Neural cell (in vitro differentiated cells): Measurements from ENCODE around the gene MTRR. TPM values are rescaled to one million over a fixed set of nuclear protein-coding genes. Genes with fewer than 3 reads are reported as not detected.

Experiments used
- H2AFZ ChIP-seq: fragments of 200-600, 300-800 bp; sonication (generic), shearing (Covaris generic); 2 replicates; pipeline ENCODE4 v1.6.0; 2014; ENCODE audit warnings: low read depth, mild to moderate bottlenecking, antibody characterized with exemption, low read length, moderate library complexity
- H3F3A ChIP-seq: fragments of 200-600 bp; shearing (Covaris generic); 2 replicates; pipeline ENCODE4 v1.6.1; 2016; ENCODE audit warnings: mild to moderate bottlenecking, moderate library complexity, mixed read lengths, antibody characterized with exemption, low read length; ENCODE audit not compliant: insufficient read depth, poor library complexity, severe bottlenecking
- H3K27ac ChIP-seq: fragments of 200-600, 300-800 bp; sonication (generic), shearing (Covaris generic); 2 replicates; pipeline ENCODE4 v1.5.1; 2014; ENCODE audit warnings: mild to moderate bottlenecking, low read length, moderate library complexity
- H3K27me3 ChIP-seq: fragments of 300-800, 200-600 bp; sonication (generic), shearing (Covaris generic); 2 replicates; pipeline ENCODE4 v1.6.0; 2014; ENCODE audit warnings: mild to moderate bottlenecking, low read depth, low read length, moderate library complexity; ENCODE audit not compliant: insufficient read depth
- H3K36me3 ChIP-seq: fragments of 300-800, 200-600 bp; sonication (generic), shearing (Covaris generic); 2 replicates; pipeline ENCODE4 v1.5.1; 2014; ENCODE audit warnings: mild to moderate bottlenecking, antibody characterized with exemption, low read length, moderate library complexity; ENCODE audit not compliant: insufficient read depth
- H3K4me2 ChIP-seq: fragments of 300-800, 200-600 bp; sonication (generic), shearing (Covaris generic); 2 replicates; pipeline ENCODE4 v1.6.0; 2014; ENCODE audit warnings: mild to moderate bottlenecking, low read length
- H3K4me3 ChIP-seq: fragments of 300-800, 200-600 bp; sonication (generic), shearing (Covaris generic); 2 replicates; pipeline ENCODE4 v1.5.1; 2014; ENCODE audit warnings: mild to moderate bottlenecking, low read length, moderate library complexity
- H3K79me2 ChIP-seq: fragments of 200-600 bp; shearing (Covaris generic); replicated peaks from 2 replicates; pipeline ENCODE4 v1.6.0; 2014; ENCODE audit warnings: mild to moderate bottlenecking, low read length, moderate library complexity; ENCODE audit not compliant: insufficient read depth
- H3K9ac ChIP-seq: fragments of 300-800, 200-600 bp; sonication (generic), shearing (Covaris generic); 2 replicates; pipeline ENCODE4 v1.6.1; 2016; ENCODE audit warnings: mild to moderate bottlenecking, low read length, mixed read lengths
- H3K9me2 ChIP-seq: fragments of 200-600 bp; shearing (Covaris generic); 2 replicates; pipeline ENCODE4 v1.6.1; 2016; ENCODE audit warnings: mild to moderate bottlenecking, low read length, mixed read lengths; ENCODE audit not compliant: insufficient read depth
- H3K9me3 ChIP-seq: fragments of 200-600, 300-800 bp; sonication (generic), shearing (Covaris generic); 2 replicates; pipeline ENCODE4 v1.6.1; 2016; ENCODE audit warnings: mild to moderate bottlenecking, mixed run types, low read length, moderate library complexity, mixed read lengths
- H4K20me1 ChIP-seq: fragments of 200-600 bp; shearing (Covaris generic); 2 replicates; pipeline ENCODE4 v1.6.1; 2016; ENCODE audit warnings: mild to moderate bottlenecking, mixed run types; ENCODE audit not compliant: insufficient read depth
- CTCF ChIP-seq: fragments of 450-650 bp; IDR thresholded peaks from 2 replicates; pipeline ENCODE4 v1.5.1; 2014; ENCODE audit warnings: antibody characterized with exemption, mild to moderate bottlenecking, moderate library complexity; ENCODE audit not compliant: poor library complexity, severe bottlenecking
- EP300 ChIP-seq: fragments of 450-650 bp; conservative IDR thresholded peaks from 2 replicates; pipeline ENCODE4 v1.6.1; 2014; ENCODE audit warnings: antibody characterized with exemption, mild to moderate bottlenecking, moderate library complexity; ENCODE audit not compliant: poor library complexity, severe bottlenecking
- EZH2 ChIP-seq: fragments of 200-600, 300-800 bp; shearing (Covaris generic), sonication (generic); IDR thresholded peaks from 2 replicates; pipeline ENCODE4 v1.6.1; 2014; ENCODE audit warnings: antibody characterized with exemption, low read length, borderline replicate concordance, mild to moderate bottlenecking; ENCODE audit not compliant: insufficient read depth, poor library complexity, severe bottlenecking
- MXI1 ChIP-seq: fragments of 450-650 bp; conservative IDR thresholded peaks from 2 replicates; pipeline ENCODE4 v1.6.1; 2014; ENCODE audit warnings: antibody characterized with exemption, mild to moderate bottlenecking; ENCODE audit not compliant: poor library complexity, severe bottlenecking
- POLR2AphosphoS5 ChIP-seq: IDR thresholded peaks from 2 replicates; pipeline ENCODE4 v1.6.1; 2012
- RAD21 ChIP-seq: fragments of 450-650 bp; conservative IDR thresholded peaks from 2 replicates; pipeline ENCODE4 v1.6.1; 2014; ENCODE audit warnings: antibody characterized with exemption, mild to moderate bottlenecking, moderate library complexity
- REST ChIP-seq: IDR thresholded peaks from 2 replicates; pipeline ENCODE4 v1.6.1; 2012; ENCODE audit warnings: borderline replicate concordance
- SMC3 ChIP-seq: fragments of 450-650 bp; conservative IDR thresholded peaks from 2 replicates; pipeline ENCODE4 v1.6.1; 2014; ENCODE audit warnings: antibody characterized with exemption, mild to moderate bottlenecking, moderate library complexity; ENCODE audit not compliant: poor library complexity
- TAF1 ChIP-seq: IDR thresholded peaks from 2 replicates; pipeline ENCODE4 v1.6.1; 2012; ENCODE audit warnings: low read depth
- polyA plus RNA-seq: library from polyadenylated mRNA; depleted of rRNA; stranded (reverse); fragments of >200 nt; gene quantifications from 2 replicates; pipeline ENCODE4 v1.2.3, GENCODE V29; 2014

Gene MTRR
- polyA plus RNA-seq, 1 donor from 2014 or later, result 34.1 TPM

GRCh38 chr5:7902666-7903625 lies 34.0 kb downstream of the MTRR start:
- Histone ChIP-seq H3K4me3 (no peak overlapping the region), H3K27me3 (no peaks in the 10 kb centered on the region), H3K27ac (no peak overlapping the region), H4K20me1 (no peaks in the 10 kb centered on the region), H3K9me3 (no peaks in the 10 kb centered on the region), H3K36me3 (peaks cover 8% of the 10 kb centered on the region), H3K9me2 (no peaks in the 10 kb centered on the region), H3K9ac (no peak overlapping the region), H3F3A (no peaks in the 10 kb centered on the region), H3K4me2 (no peak overlapping the region), H2AFZ (no peak overlapping the region), H3K79me2 (no peaks in the 10 kb centered on the region)
- TF ChIP-seq EP300 (no peak), EZH2 (no peak), POLR2AphosphoS5 (no peak), SMC3 (no peak), TAF1 (no peak), CTCF (no peak), REST (no peak), RAD21 (no peak), MXI1 (no peak)

- Histone ChIP-seq H2AFZ (no peak overlapping the region), H3K4me2 (no peak overlapping the region), H3K4me3 (no peak overlapping the region), H3K9me2 (no peaks in the 10 kb centered on the region), H3F3A (no peaks in the 10 kb centered on the region), H3K9ac (no peak overlapping the region), H4K20me1 (no peaks in the 10 kb centered on the region), H3K36me3 (peaks cover 8% of the 10 kb centered on the region), H3K27ac (no peak overlapping the region), H3K9me3 (no peaks in the 10 kb centered on the region), H3K79me2 (no peaks in the 10 kb centered on the region), H3K27me3 (no peaks in the 10 kb centered on the region)
- no peak for TF ChIP-seq SMC3
- no peak for TF ChIP-seq TAF1
These were observed 35.2 kb downstream of the MTRR start for GRCh38 chr5:7904170-7904569.
